SK-N-SH (cell line): Measurements from ENCODE around the gene ZBTB47.

Experiments
- EP300 ChIP-seq, 2 experiments: IDR thresholded peaks; 2 replicates each; pipeline versions ENCODE4 v1.4.0 to v1.6.1; 2012; ENCODE audit warnings: borderline replicate concordance in 1 of 2, low read depth in 1 of 2, low read length in 1 of 2
- MXI1 ChIP-seq: IDR thresholded peaks from 2 replicates; pipeline ENCODE4 v1.6.1; 2012; ENCODE audit warnings: mild to moderate bottlenecking, low read depth, low read length, improper control_type of control experiment
- NFIC ChIP-seq: IDR thresholded peaks from 2 replicates; pipeline ENCODE4 v1.4.0; 2012; ENCODE audit warnings: borderline replicate concordance
- RFX5 ChIP-seq: IDR thresholded peaks from 2 replicates; pipeline ENCODE4 v1.6.1; 2012; ENCODE audit warnings: mild to moderate bottlenecking, improper control_type of control experiment, low read length
- SIN3A ChIP-seq: IDR thresholded peaks from 2 replicates; pipeline ENCODE4 v1.6.1; 2012; ENCODE audit warnings: low read depth, mild to moderate bottlenecking, low read length, moderate library complexity, borderline replicate concordance
- USF1 ChIP-seq: IDR thresholded peaks from 2 replicates; pipeline ENCODE4 v1.4.0; 2012; ENCODE audit warnings: low read depth, borderline replicate concordance
- YY1 ChIP-seq: IDR thresholded peaks from 2 replicates; pipeline ENCODE4 v1.4.0; 2012; ENCODE audit warnings: low read depth, mild to moderate bottlenecking
- TF ChIP-seq, protein P1 (sequence below): fragments of 200-600 bp; sonication (generic); IDR thresholded peaks from 2 replicates; pipeline ENCODE4 v1.6.1; 2017; ENCODE audit warnings: antibody characterized with exemption, mild to moderate bottlenecking, moderate library complexity
- TF ChIP-seq, protein P2 (sequence below): fragments of 150-350 bp; IDR thresholded peaks from 2 replicates; pipeline ENCODE4 v1.6.1; 2017; ENCODE audit warnings: antibody characterized with exemption, low read length, low read depth, borderline replicate concordance

- no peak for TF ChIP-seq USF1
- no peak for TF ChIP-seq NFIC
- TF ChIP-seq RFX5: no peak
- TF ChIP-seq, protein P1, sequence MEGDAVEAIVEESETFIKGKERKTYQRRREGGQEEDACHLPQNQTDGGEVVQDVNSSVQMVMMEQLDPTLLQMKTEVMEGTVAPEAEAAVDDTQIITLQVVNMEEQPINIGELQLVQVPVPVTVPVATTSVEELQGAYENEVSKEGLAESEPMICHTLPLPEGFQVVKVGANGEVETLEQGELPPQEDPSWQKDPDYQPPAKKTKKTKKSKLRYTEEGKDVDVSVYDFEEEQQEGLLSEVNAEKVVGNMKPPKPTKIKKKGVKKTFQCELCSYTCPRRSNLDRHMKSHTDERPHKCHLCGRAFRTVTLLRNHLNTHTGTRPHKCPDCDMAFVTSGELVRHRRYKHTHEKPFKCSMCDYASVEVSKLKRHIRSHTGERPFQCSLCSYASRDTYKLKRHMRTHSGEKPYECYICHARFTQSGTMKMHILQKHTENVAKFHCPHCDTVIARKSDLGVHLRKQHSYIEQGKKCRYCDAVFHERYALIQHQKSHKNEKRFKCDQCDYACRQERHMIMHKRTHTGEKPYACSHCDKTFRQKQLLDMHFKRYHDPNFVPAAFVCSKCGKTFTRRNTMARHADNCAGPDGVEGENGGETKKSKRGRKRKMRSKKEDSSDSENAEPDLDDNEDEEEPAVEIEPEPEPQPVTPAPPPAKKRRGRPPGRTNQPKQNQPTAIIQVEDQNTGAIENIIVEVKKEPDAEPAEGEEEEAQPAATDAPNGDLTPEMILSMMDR: no peak
- no peak for TF ChIP-seq YY1
- TF ChIP-seq MXI1: no peak
- TF ChIP-seq, protein P2, sequence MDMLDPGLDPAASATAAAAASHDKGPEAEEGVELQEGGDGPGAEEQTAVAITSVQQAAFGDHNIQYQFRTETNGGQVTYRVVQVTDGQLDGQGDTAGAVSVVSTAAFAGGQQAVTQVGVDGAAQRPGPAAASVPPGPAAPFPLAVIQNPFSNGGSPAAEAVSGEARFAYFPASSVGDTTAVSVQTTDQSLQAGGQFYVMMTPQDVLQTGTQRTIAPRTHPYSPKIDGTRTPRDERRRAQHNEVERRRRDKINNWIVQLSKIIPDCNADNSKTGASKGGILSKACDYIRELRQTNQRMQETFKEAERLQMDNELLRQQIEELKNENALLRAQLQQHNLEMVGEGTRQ: no peak
- no peak for TF ChIP-seq EP300 (IDR thresholded peaks at IDR 0.05; ENCODE audit: borderline replicate concordance in 1 of 2, low read depth in 1 of 2, low read length in 1 of 2)
- no peak for TF ChIP-seq SIN3A
Measured at GRCh38 chr3:42612217-42612616, 41.3 kb upstream of the ZBTB47 start.
